HG03457 (cell line): ENCODE data around the gene C11orf98.
"Not testable (repeated sequence)": the region's sequence is repeated elsewhere in the genome, so short reads cannot be mapped to it uniquely, and the experiment has no call there.

ENCODE experiments used
- ATAC-seq: cut with Tn5 transposase; IDR thresholded peaks from one replicate; pipeline ENCODE4 v1.9.1; 2021; ENCODE audit warnings: moderate number of reproducible peaks; ENCODE audit not compliant: unreplicated experiment

The C11orf98 gene

GRCh38 chr11:62687508-62688396 is 22.7 kb upstream of the C11orf98 start:
- no peak for ATAC-seq

- no peak for ATAC-seq
These were observed 17.5 kb upstream of the C11orf98 start for GRCh38 chr11:62682518-62682917.

- no peak for ATAC-seq
These were observed 15.8 kb upstream of the C11orf98 start for GRCh38 chr11:62680825-62681240.

- no peak for ATAC-seq
These were observed 14.0 kb upstream of the C11orf98 start, which contains the start of gene UBXN1 for GRCh38 chr11:62678770-62679696. UBXN1 (minus strand) TSS chr11:62679073; CDS start chr11:62678923, 150 bp downstream.

- no peak for ATAC-seq
These were observed 13.4 kb upstream of the C11orf98 start for GRCh38 chr11:62678433-62678769.

GRCh38 chr11:62677714-62678113 is 12.7 kb upstream of the C11orf98 start:
- ATAC-seq, result no peak

GRCh38 chr11:62677156-62677555 is 12.1 kb upstream of the C11orf98 start:
- ATAC-seq, result no peak

GRCh38 chr11:62676698-62677097 is 11.7 kb upstream of the C11orf98 start:
- no peak for ATAC-seq

- not testable (repeated sequence) for ATAC-seq
These were observed 10.4 kb upstream of the C11orf98 start for GRCh38 chr11:62675415-62675814.

GRCh38 chr11:62673196-62673525 is 8.2 kb upstream of the C11orf98 start:
- ATAC-seq, result no peak

GRCh38 chr11:62671608-62672389 is 6.8 kb upstream of the C11orf98 start, which contains the start of the genes LBHD1 and UQCC3:
LBHD1 (minus strand) TSS chr11:62672267; CDS start chr11:62670031, 2,236 bp downstream.
UQCC3 (plus strand) TSS chr11:62671673; CDS start chr11:62671746, 73 bp downstream.
- ATAC-seq, result no peak

- ATAC-seq, result no peak
These were observed 6.2 kb upstream of the C11orf98 start for GRCh38 chr11:62671236-62671607.

GRCh38 chr11:62669420-62670161 is 4.6 kb upstream of the C11orf98 start:
- ATAC-seq, result no peak

- ATAC-seq, result no peak
These were observed 2.5 kb upstream of the C11orf98 start for GRCh38 chr11:62667460-62667859.

- no peak for ATAC-seq
These were observed 1.4 kb upstream of the C11orf98 start for GRCh38 chr11:62666259-62666926.

GRCh38 chr11:62665599-62666258 is 719 bp upstream of the C11orf98 start:
- peak; percentile 7 for ATAC-seq

- peak; percentile 28 for ATAC-seq
These were observed 470 bp downstream of the C11orf98 start for GRCh38 chr11:62664405-62665074.

- ATAC-seq, result no peak
These were observed 8.1 kb downstream of the C11orf98 start for GRCh38 chr11:62656796-62657429.
